Gastroesophageal sphincter (tissue), 4 donors: Measurements from ENCODE around the gene SPEM2. TPM values are rescaled to one million over a fixed set of nuclear protein-coding genes. Genes with fewer than 3 reads are reported as not detected.

Experiments used
- ATAC-seq: fragments of 150-250 bp; one replicate; pipeline ENCODE4 v1.9.1; 2016; ENCODE audit warnings: mild to moderate bottlenecking, moderate library complexity
- H3K27ac ChIP-seq, 4 donors: fragments of 200-600 bp; sonication (generic) in 3 of 4; 1 replicate in 3 of 4; 2 replicates in 1 of 4; pipeline ENCODE4 v1.5.1; 2016 to 2019
- H3K27me3 ChIP-seq: fragments of 200-600 bp; sonication (generic); one replicate; pipeline ENCODE4 v1.5.1; 2019
- H3K36me3 ChIP-seq, 2 donors: fragments of 200-600 bp; sonication (generic); one replicate each; pipeline ENCODE4 v1.5.1; 2019; ENCODE audit warnings: control low read depth in 1 of 2
- H3K4me1 ChIP-seq, 3 donors: fragments of 200-600 bp; sonication (generic); 1 replicate in 2 of 3; 2 replicates in 1 of 3; pipeline ENCODE4 v1.5.1; 2016 to 2019; ENCODE audit warnings: control low read depth in 2 of 3
- H3K4me3 ChIP-seq, 2 donors: fragments of 200-600 bp; sonication (generic); one replicate each; pipeline ENCODE4 v1.5.1; 2019; ENCODE audit warnings: mild to moderate bottlenecking in 1 of 2, moderate library complexity in 1 of 2
- H3K9me3 ChIP-seq, 3 donors: fragments of 200-600 bp; sonication (generic); one replicate each; pipeline ENCODE4 v1.5.1; 2017 to 2019; ENCODE audit warnings: control low read depth in 2 of 3
- CTCF ChIP-seq, 4 experiments: fragments of 200-600 bp in 2 of 4; fragments of 450-650 bp in 2 of 4; sonication (generic) in 1 of 4; IDR thresholded peaks; one replicate each; pipeline ENCODE4 v1.5.1; 2017 to 2019; ENCODE audit warnings: antibody characterized with exemption in 4 of 4, mild to moderate bottlenecking in 2 of 4, moderate library complexity in 2 of 4
- EP300 ChIP-seq: sonication (generic); formaldehyde crosslinking; IDR thresholded peaks from one replicate; pipeline ENCODE4 v1.6.1; 2017; ENCODE audit warnings: antibody characterized with exemption, mild to moderate bottlenecking
- POLR2A ChIP-seq, 2 donors: fragments of 450-650 bp; IDR thresholded peaks; one replicate each; pipeline ENCODE4 v1.6.1; 2017; ENCODE audit warnings: antibody characterized with exemption in 2 of 2, mild to moderate bottlenecking in 2 of 2, moderate library complexity in 1 of 2
- POLR2AphosphoS5 ChIP-seq: sonication (generic); formaldehyde crosslinking; IDR thresholded peaks from one replicate; pipeline ENCODE4 v1.6.1; 2017; ENCODE audit warnings: antibody characterized with exemption
- WGBS, 2 donors: methylation state at CpG; one replicate each; pipeline ENCODE4 v1.1.5; 2018; ENCODE audit warnings: low coverage in 1 of 2; 5-methylcytosine and 5-hydroxymethylcytosine counted together
- total RNA-seq, 4 donors: library from RNA; depleted of rRNA; stranded (reverse); fragments of >200 nt; gene quantifications; one replicate each; pipeline ENCODE4 v1.1.0, GENCODE V29; 2016

The SPEM2 gene
- total RNA-seq, 4 donors from 2014 or later, result not detected

DNA sequence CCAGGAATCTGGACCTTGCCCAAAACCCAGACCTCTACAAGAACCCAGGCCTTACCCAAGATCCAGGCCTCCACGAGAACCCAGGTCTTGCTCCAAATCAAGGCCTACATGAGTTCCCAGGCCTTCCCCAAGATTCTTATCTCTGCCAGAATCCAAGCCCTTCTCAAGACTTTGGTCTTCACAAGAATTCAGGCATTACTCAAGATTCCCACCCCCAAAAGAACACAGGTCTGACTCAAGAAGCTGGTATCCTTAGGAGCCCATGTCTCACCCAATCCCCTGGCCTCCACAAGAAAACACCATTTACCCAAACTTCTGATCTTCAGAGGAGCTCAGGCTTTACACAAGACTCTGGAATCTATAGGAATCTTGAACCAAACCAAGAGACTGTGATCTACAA lies 5.8 kb downstream of the SPEM2 start:
- Histone ChIP-seq H3K27ac (no peak overlapping the region), H3K4me1 (peaks cover 0 to 17% (median 8%) of the 10 kb centered on the region in 3 donors), H3K27me3 (peaks cover 37% of the 10 kb centered on the region), H3K9me3 (no peaks in the 10 kb centered on the region), H3K36me3 (no peaks in the 10 kb centered on the region), H3K4me3 (no peak overlapping the region)
- TF ChIP-seq EP300 (no peak), POLR2A (IDR thresholded peaks at IDR 0.05) (no peak), CTCF (IDR thresholded peaks at IDR 0.05) (no peak), POLR2AphosphoS5 (no peak)
- 100% methylated on average over 1 of the region's 1 CpG; no CpG with 5 or more reads in 1 of the 2 donors for WGBS, 2 donors
- no peak for ATAC-seq

DNA sequence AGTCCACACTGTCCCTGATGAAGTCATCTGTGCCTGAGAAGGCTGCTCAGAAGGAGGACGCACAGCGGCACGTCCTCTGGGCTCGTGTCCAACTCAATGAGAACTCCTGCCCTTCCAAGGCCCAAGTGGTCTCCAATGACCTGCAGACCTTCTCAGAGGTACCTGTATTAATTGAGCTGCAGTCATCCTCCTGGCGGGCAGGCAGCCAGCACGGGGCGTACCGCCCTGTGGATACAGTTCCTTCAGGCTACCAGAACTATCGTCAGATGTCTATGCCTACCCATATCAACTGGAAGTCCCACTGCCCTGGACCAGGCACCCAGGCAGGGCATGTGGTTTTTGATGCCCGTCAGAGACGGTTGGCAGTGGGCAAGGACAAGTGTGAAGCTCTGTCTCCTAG lies 6.9 kb downstream of the SPEM2 start:
- Histone ChIP-seq H3K27ac (no peak overlapping the region), H3K36me3 (no peaks in the 10 kb centered on the region), H3K4me1 (peaks cover 2 to 27% (median 19%) of the 10 kb centered on the region in 3 donors), H3K27me3 (peaks cover 45% of the 10 kb centered on the region), H3K9me3 (no peaks in the 10 kb centered on the region), H3K4me3 (no peak overlapping the region)
- 100% methylated on average over 2 of the region's 11 CpGs; no CpG with 5 or more reads in 1 of the 2 donors for WGBS, 2 donors
- TF ChIP-seq CTCF (IDR thresholded peaks at IDR 0.05), result no peak
- no peak for TF ChIP-seq EP300
- no peak for TF ChIP-seq POLR2AphosphoS5
- TF ChIP-seq POLR2A (IDR thresholded peaks at IDR 0.05), result no peak
- no peak for ATAC-seq

- TF ChIP-seq CTCF (IDR thresholded peaks at IDR 0.05), result no peak
- TF ChIP-seq POLR2AphosphoS5, result no peak
- peaks cover 81% of the 10 kb centered on the region for H3K27me3 ChIP-seq
- no CpG with 5 or more reads among the region's 49 CpGs for WGBS, 2 donors
- H3K9me3 ChIP-seq, result no peaks in the 10 kb centered on the region
- H3K4me1 ChIP-seq, result peaks cover 5 to 64% (median 36%) of the 10 kb centered on the region in 3 donors
- H3K4me3 ChIP-seq, result peak overlapping the region; percentile 26 to 49
- no peaks in the 10 kb centered on the region for H3K36me3 ChIP-seq
- H3K27ac ChIP-seq, result peak overlapping the region in 3 of 4 donors; percentile 52 to 77 (median 75)
- ATAC-seq, result no peak
Observed at GRCh38 chr17:7435676-7436555, 10.5 kb downstream of the SPEM2 start.

GRCh38 chr17:7436556-7437368 lies 11.3 kb downstream of the SPEM2 start:
- H3K4me3 ChIP-seq, result peak overlapping the region; percentile 7 to 49
- H3K4me1 ChIP-seq, result peaks cover 5 to 68% (median 36%) of the 10 kb centered on the region in 3 donors
- WGBS, 2 donors, result 19% methylated on average over 3 of the region's 92 CpGs; no CpG with 5 or more reads in 1 of the 2 donors
- TF ChIP-seq EP300 (no peak), POLR2AphosphoS5 (peak; percentile 34), POLR2A (IDR thresholded peaks at IDR 0.05) (no peak), CTCF (IDR thresholded peaks at IDR 0.05) (peak in 3 of 4 experiments; percentile 94 to 98 (median 95))
- ATAC-seq, result peak; percentile 86
- H3K27ac ChIP-seq, result peak overlapping the region in 3 of 4 donors; percentile 64 to 77 (median 75)
- H3K36me3 ChIP-seq, result no peaks in the 10 kb centered on the region
- no peaks in the 10 kb centered on the region for H3K9me3 ChIP-seq
- peaks cover 90% of the 10 kb centered on the region for H3K27me3 ChIP-seq
